ENCODE measurements around the gene UBQLNL.
A peak's percentile ranks its signal among the peaks of the same experiment; 100 is the strongest.

Gene UBQLNL, protein sequence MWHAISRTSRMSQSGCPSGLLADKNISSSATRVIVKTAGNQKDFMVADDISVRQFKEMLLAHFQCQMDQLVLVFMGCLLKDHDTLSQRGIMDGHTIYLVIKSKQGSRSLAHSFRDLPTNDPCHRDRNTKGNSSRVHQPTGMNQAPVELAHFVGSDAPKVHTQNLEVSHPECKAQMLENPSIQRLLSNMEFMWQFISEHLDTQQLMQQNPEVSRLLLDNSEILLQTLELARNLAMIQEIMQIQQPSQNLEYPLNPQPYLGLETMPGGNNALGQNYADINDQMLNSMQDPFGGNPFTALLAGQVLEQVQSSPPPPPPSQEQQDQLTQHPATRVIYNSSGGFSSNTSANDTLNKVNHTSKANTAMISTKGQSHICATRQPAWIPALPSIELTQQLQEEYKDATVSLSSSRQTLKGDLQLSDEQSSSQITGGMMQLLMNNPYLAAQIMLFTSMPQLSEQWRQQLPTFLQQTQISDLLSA

GRCh38 chr11:5516599-5516998 lies at the start of gene UBQLNL:
Gene UBQLNL (minus strand): TSS chr11:5516699. CDS start chr11:5516441, 258 bp downstream.
- DNase-seq (ENCODE audit: low spot score): no peak

- peak; percentile 29 for DNase-seq (ENCODE audit: low spot score)
Observed at GRCh38 chr11:5564259-5565019, 47.9 kb upstream of the UBQLNL start.

GRCh38 chr11:5557751-5558150 lies 41.3 kb upstream of the UBQLNL start:
- DNase-seq (ENCODE audit: low spot score): no peak

DNA sequence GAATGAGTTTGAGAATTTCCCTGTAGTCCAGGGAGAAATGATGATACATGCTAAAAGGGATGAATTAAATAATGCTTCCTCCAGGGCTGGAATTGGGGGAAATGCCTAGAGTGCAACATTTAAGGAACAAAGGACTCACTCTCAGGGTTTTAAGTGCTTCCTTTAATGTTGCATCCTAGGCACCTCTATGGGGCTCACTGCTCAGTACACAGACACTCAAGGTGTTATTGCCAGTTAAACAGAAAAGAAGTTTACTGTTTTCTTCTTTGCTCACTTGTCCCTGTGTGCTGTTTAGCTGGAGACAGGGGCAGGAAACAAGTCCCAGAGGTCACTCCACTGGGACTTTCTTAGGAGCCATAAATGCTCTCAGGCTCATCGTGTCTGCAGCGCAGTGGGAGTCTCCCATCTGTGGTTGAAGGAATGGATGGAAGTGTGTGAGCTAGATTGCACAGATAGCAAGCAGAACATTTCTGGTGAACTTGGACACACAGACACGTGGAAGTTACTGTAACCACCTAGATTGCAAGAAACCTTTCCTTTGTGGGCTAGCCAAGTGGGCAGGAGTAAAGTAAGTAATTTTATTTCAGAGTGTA lies 40.2 kb upstream of the UBQLNL start:
- DNase-seq (ENCODE audit: low spot score): no peak

DNA sequence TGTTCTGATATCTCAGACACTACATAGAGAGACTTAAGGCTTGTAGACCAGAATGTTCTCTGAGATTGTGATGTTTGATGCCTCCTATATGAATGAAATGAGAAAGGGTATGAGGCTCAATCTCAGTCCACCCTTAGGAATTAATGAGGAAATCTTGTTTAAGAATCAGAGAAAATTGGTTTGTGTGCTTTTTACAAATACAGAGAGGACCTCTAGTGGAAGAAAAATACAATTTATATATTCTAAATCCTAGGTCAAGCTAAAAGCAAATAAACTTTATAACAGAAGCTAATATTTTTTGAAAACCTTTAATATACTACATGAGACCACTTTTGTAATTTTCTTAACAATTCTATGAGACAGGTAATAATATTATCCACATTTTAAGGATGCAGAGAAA lies 36.8 kb upstream of the UBQLNL start:
- peak; percentile 17 for DNase-seq (ENCODE audit: low spot score)

- DNase-seq (ENCODE audit: low spot score): peak; percentile 74
Observed at GRCh38 chr11:5550440-5551095, 34.1 kb upstream of the UBQLNL start.

DNA sequence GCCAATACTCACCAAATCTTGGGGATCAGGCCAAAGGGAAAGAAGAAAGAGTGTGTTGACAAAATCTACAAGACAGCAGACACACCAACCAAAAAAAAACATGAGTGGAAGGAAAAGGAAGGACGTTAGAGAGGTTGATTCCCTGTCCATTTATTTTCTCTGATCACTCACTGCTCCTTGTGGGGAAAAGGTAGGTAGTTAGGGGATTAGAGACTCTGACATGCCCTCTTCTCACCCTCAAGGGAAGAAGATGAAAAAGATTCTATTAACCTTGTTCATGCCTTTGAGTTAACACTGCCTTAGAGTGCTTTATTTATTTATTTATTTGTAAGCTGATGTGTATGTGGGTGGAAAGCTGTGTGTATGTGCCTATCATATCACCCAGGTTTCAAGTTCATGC lies 31.9 kb upstream of the UBQLNL start, which contains the start of gene OR52H1:
TSS of gene OR52H1 (minus strand) at position 101 of the 400 bp plus-strand sequence. CDS start 3,035 bp downstream, outside the sequence.
- DNase-seq (ENCODE audit: low spot score): no peak

- no peak for DNase-seq (ENCODE audit: low spot score)
Observed at GRCh38 chr11:5547982-5548381, 31.5 kb upstream of the UBQLNL start.

- DNase-seq (ENCODE audit: low spot score): no peak
Observed at GRCh38 chr11:5546457-5546856, 30.0 kb upstream of the UBQLNL start.

DNA sequence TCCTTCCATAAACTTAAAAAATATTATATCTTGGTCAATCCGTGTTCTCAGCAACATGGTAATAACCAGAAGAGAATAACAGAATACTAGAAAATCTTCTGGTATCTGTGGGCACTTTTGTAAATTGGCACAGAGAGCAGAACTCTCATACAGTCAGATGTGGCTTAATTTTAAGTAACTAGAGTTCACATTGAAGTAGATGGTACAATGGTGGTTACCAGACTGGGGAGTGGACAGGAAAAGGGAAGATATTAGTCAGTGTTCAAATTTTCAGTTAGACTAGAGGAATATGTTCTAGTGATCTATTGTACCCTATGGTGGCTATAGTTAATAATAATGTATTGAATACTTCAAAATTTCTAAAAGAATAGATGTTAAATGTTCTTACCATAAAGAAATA lies 24.9 kb upstream of the UBQLNL start:
- no peak for DNase-seq (ENCODE audit: low spot score)

- DNase-seq (ENCODE audit: low spot score): no peak
Observed at GRCh38 chr11:5536482-5536881, 20.0 kb upstream of the UBQLNL start.

DNA sequence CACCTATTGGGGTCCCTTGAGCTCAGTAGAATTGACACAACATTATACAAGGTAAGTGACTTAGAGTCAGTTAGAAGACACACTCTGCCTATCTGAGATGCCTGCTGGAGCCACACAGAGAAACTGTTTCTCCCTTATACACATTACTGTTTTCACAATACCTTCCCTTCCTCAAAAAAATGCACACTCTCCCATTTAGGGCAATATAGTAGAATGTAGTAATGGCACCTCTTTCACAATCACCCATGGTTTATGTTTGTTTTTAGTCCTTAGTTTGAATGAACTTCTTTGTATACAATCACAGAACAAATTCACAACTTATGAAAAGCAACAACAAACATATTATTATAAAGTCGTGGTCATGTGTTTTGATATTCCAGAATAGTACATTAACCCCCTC lies 17.5 kb upstream of the UBQLNL start:
- DNase-seq (ENCODE audit: low spot score): no peak

- no peak for DNase-seq (ENCODE audit: low spot score)
Observed at GRCh38 chr11:5531053-5531831, 14.7 kb upstream of the UBQLNL start.

DNA sequence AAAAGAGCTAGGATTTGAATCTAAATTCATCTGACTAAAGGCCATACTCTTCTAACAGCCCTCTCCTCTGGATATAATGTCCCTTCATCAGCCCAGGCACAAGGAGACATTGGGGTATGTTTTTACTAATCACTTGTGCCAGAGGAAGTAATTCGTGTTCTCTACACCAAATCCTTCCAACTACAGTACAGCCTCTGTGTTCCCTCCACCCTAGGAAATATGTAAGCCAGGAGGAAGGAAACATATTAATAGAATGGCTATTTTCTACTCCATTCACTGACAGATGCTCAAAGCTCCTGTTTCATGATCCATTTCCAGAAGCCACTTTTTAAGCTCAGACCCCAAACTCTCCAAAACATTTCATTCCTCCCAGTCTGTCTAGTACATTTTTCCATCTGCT lies 12.0 kb upstream of the UBQLNL start:
- no peak for DNase-seq (ENCODE audit: low spot score)

DNA sequence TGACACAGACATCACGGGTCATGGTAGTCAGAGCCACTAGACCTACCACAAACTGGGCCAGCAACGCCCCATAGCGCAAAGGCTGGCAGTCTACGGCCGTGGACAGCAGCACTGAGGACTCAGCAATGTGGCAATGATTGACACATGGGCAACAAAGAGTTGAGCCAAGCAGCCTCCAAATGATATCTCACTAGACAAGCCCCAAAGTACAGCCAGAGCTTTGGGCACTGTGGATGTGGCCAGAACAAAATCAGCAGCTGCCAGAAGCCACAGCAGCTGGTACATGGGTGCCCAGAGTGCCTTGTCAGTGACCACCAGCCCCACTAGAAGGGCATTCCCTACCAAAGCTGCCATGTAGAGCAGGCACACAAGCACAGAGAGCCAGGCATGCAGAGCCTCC lies 11.2 kb upstream of the UBQLNL start:
- DNase-seq (ENCODE audit: low spot score): no peak

DNA sequence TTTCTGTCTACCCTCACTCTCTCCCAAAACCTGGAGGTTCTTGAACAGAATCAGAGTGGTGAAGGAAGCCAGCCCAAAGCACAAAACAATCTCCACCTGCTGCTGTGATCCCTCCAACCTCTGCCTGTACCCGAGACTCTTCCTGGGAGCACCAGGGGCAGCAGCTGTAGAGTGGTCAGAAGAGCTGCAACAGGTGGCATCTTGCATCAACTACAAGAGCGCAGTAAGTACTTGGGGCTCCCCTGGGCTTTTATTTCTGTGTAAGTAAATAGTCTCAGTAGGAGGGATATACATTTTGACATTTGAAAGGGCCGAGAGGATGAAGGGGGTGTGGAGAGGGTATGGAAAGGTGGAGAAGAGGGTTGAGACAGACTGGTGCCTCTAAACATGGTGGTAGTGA lies 8.3 kb upstream of the UBQLNL start:
- DNase-seq (ENCODE audit: low spot score): no peak

DNA sequence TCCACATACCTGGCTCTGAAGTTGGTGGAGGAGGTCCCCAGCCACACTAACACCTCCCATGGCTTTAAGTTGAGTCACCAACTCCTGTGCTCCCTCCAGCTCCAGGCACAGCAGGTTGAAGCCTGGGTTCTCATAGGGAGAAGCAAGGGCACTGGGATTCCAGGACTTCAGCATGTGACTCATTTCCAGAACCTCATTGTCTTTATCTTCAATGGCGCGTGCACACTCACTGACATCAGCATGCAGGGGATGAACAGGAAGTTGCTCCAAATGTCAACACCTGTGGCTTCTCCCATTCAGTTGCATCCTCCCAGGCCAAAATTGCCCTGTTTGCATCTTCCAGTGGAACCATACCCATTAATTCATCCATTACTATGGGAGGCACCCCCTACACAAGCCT lies 5.8 kb upstream of the UBQLNL start:
- DNase-seq (ENCODE audit: low spot score): peak; percentile 42

GRCh38 chr11:5521540-5521939 lies 5.0 kb upstream of the UBQLNL start:
- DNase-seq (ENCODE audit: low spot score): no peak

GRCh38 chr11:5514841-5515240 lies 1.7 kb downstream of the UBQLNL start:
- no peak for DNase-seq (ENCODE audit: low spot score)

- DNase-seq (ENCODE audit: low spot score): no peak
Observed at GRCh38 chr11:5509803-5510202, 6.7 kb downstream of the UBQLNL start, which contains the start of gene UBQLN3. Gene UBQLN3 (minus strand): TSS chr11:5509957. CDS start chr11:5509558, 399 bp downstream.

DNA sequence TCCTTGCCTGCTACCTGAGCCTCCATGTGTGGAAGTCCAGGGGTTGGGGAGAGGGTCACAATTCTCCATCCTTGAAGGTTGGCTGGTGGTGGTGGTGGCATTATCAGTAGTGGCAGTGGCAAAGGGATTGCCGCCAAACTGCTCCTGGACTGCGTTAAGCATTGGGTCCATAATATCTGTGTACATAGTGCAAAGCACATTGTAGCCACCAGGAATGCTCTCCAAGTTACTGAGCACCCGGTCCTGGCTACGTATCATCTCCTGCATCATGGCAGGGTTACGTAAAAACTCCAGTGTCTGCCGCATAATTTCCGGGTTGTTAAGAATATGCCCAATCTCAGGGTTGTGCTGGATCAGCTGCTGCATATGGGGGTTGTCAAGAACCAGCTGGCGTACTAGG lies 7.9 kb downstream of the UBQLNL start:
- no peak for DNase-seq (ENCODE audit: low spot score)
